LNCaP clone FGC (cell line): Measurements from ENCODE around the gene SMG7.

Source experiments
- DNase-seq: peaks from one replicate; pipeline ENCODE4 v3.0.0-alpha.2; 2011; ENCODE audit warnings: low read depth
- H3K4me3 ChIP-seq: 2 replicates; pipeline ENCODE4 v1.5.1; 2011; ENCODE audit warnings: mild to moderate bottlenecking, low read depth, low read length, control low read depth
- CTCF ChIP-seq: IDR thresholded peaks from 2 replicates; pipeline ENCODE4 v1.5.1; 2012; ENCODE audit warnings: mild to moderate bottlenecking; ENCODE audit not compliant: control insufficient read depth, insufficient read depth; ENCODE audit errors: extremely low read depth

SMG7 gene

GRCh38 chr1:183505454-183506089 lies 33.3 kb downstream of the SMG7 start:
- no peak for TF ChIP-seq CTCF
- H3K4me3 ChIP-seq = no peak overlapping the region
- DNase-seq = no peak

- DNase-seq = no peak
- no peak overlapping the region for H3K4me3 ChIP-seq
- TF ChIP-seq CTCF = no peak
Observed at GRCh38 chr1:183506561-183506960, 34.3 kb downstream of the SMG7 start.

- TF ChIP-seq CTCF = no peak
- H3K4me3 ChIP-seq = no peak overlapping the region
- DNase-seq = no peak
Observed at GRCh38 chr1:183508694-183509093, 36.4 kb downstream of the SMG7 start.

- H3K4me3 ChIP-seq = no peak overlapping the region
- TF ChIP-seq CTCF = no peak
- no peak for DNase-seq
Observed at GRCh38 chr1:183512450-183512849, 40.2 kb downstream of the SMG7 start.

- no peak overlapping the region for H3K4me3 ChIP-seq
- no peak for TF ChIP-seq CTCF
- DNase-seq = no peak
Observed at GRCh38 chr1:183514235-183514634, 41.9 kb downstream of the SMG7 start.

GRCh38 chr1:183515002-183515689 lies 42.8 kb downstream of the SMG7 start:
- TF ChIP-seq CTCF = no peak
- DNase-seq = no peak

GRCh38 chr1:183516725-183517124 lies 44.4 kb downstream of the SMG7 start:
- DNase-seq = no peak
- TF ChIP-seq CTCF = no peak
- no peak overlapping the region for H3K4me3 ChIP-seq

More at GRCh38 chr1:183515002-183515689, 42.8 kb downstream of the SMG7 start:
- H3K4me3 ChIP-seq = no peak overlapping the region
